Measurements from ENCODE around the gene DNAJC5. TPM values are rescaled to one million over a fixed set of nuclear protein-coding genes. Genes with fewer than 3 reads are reported as not detected.
"Not testable (repeated sequence)": the region's sequence is repeated elsewhere in the genome, so short reads cannot be mapped to it uniquely, and the experiment has no call there.

Gene DNAJC5
- total RNA-seq, 2 donors from 2014 or later = 55.3 to 79.4 TPM

DNA sequence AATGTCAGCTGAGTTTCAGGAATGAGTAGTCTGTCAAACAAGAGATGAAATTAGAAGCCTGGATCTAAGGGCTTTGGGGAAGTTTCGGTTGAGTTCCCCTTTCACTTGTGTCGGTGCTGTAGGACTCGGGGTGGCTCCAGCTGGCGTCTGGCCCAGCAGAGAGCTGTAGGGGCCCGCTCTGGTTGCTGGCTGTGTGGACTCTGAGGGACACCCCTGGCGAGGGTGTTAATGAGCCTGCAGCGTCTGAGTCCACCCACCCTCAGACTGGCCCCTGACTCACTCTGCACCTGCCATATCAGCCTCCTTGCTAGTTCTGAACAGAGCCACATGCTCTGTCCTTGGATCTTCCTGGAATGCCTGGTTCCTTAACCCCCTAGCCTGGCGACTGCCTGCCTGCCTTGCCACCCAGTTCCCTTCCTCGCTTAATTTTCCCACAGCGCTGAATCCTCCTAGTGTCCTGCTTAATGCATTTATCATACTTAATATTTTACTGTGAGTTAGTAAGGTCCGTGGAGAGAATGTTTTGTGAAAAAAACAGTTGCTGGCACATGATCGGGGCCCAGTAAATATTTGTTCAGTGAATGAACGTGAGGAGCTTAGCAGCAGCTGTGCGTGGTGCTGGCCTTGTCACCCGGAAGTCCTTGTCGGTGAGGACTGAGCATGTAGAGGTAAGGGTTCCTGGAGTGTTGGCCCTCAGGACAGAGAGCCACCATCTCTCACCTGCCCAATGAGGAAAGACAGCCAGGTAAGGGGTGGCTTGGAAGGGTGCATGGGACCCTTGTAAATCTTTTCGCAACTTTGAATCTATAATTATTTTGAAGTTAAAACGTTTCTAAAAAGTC lies 1.6 kb downstream of the DNAJC5 start:
- intact Hi-C loops (cut with DNase I, micrococcal nuclease) = no loop called here
- ATAC-seq (peak; percentile 63), DNase-seq (peak; percentile 68 to 69)

DNA sequence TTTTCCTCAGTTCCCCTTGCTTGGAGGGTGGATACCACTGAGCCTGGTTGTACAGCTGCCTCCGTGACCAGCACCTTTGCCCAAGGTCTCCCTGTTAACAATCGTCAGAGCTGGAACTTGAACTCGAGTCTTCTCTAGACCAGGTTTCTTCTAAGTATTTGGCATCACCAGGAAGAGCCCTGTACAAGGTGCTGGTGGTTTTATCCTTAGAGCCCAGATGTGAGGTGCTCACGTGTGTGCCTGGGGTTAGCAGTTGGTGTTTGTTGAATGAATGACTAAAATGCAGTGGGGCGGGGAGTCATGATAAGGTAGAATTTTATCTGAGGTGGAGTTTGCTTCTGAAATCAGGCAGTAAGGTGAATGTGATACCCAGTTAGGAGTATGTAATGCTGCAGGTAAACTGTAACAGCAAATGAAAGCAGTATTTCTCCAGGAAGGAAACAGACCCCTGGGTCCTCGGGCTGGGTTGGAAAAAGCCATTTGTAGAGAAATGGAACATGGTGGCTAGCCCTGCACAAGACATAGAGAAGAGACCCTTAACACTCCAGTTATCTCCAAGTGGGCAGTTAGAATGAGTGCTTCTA lies 3.1 kb downstream of the DNAJC5 start:
- intact Hi-C loops (cut with DNase I, micrococcal nuclease) = no loop called here
- ATAC-seq (no peak), DNase-seq (no peak)

GRCh38 chr20:63898882-63899558 lies 4.1 kb downstream of the DNAJC5 start:
- intact Hi-C loops (cut with DNase I, micrococcal nuclease) = no loop called here
- DNase-seq (no peak), ATAC-seq (no peak)

DNA sequence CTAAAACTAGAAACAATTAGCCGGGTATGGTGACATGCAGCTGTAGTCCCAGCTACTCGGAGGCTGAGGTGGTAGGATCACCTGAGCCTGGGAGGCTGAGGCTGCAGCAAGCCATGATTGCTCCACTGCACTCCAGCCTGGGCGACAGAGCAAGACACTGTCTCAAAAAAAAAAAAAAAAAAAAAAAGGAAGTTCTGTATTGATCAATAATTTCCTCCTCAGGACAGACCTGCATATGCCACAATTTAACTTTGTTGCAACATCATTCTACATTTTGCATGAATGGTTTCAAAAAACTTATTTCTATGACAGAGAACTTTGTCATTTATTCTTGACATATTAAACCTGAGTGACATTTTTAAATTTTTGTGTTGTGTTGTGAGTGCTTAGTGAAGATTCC lies 5.5 kb downstream of the DNAJC5 start:
- no peak for ATAC-seq
- no peak for DNase-seq
- intact Hi-C loops (cut with DNase I, micrococcal nuclease) = loop anchor here in 1 of 2 donors (10.0 kb wide), 1 partner anchor 74 kb away; the partner anchor contains the start of gene SAMD10

DNA sequence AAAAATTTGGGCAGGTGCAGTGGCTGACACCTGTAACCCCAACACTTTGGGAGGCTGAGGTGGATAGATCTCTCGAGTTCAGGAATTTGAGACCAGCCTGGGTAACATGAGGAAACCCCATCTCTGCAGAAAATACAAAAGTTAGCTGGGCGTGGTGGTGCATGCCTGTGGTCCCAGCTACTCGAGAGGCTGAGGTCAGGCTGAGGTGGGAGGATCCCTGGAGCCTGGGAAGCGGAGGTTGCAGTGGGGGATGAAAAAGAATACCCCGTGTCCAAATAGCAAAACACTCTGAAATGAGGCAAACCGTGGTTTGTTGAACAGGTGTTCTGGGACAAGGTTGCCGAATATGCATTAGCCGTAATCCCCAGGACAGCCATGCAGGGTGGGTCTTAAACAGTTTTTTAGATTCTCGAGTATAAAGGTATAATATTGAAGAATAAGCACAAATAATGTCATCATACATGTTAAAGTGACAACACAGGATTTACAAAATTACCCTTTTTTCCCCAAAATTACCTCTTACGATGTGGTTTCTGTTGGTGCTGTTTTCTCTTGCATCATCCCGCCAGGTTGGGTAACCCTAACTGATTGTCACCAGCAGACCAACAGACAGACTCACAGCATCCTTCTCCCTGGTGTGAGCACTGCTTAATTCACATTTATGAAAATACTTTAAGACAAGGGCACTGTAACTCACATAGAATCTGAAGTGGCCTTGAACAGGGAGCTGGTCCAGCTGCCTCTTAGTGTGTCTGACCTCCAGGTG lies 9.1 kb downstream of the DNAJC5 start:
- DNase-seq = no peak
- intact Hi-C loops (cut with DNase I, micrococcal nuclease) = loop anchor here in 1 of 2 donors (10.0 kb wide), 1 partner anchor 71 kb away; the partner anchor contains the start of gene SAMD10
- no peak for ATAC-seq

DNA sequence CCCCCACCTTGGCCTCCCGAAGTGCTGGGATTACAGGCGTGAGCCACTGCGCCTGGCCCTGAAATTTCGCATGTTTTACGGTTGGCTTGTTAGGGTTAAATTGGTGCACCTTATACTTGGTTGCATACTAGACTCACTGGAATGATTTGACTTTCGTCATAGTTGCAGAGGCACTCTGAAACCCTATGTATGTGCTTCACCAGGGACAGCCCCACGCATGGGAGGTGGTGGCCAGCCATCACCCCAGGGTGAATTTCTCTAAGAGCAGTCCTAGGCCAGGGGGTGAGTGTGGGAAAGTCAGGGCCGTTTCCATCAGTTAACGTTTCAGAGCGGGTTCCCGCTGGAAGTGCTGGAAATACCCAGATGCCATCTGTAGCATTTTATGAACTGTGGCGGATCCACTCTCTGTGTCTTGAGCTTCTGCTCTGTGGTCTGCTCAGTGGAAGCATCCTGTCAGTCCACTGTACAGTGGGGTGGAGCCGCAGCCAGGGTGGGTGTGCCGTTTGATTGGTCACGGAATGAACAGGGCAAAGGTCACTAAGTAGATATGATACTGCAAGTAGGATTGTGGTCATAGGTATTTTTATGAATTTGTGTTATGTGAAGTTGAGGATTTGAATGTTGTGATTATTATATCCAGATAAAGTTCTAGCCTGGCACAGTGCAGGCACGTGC lies 13.2 kb downstream of the DNAJC5 start:
- intact Hi-C loops (cut with DNase I, micrococcal nuclease) = loop anchor here in 1 of 2 donors (10.0 kb wide), 1 partner anchor 67 kb away; the partner anchor contains the start of gene SAMD10
- DNase-seq (peak; percentile 73 to 80), ATAC-seq (peak; percentile 85)

- DNase-seq (peak; percentile 73 to 81), ATAC-seq (peak; percentile 81)
- intact Hi-C loops (cut with DNase I, micrococcal nuclease) = no loop called here
Observed at GRCh38 chr20:63911176-63911575, 16.2 kb downstream of the DNAJC5 start.

- intact Hi-C loops (cut with DNase I, micrococcal nuclease) = no loop called here
- ATAC-seq = no peak
- no peak for DNase-seq
Observed at GRCh38 chr20:63913768-63914167, 18.8 kb downstream of the DNAJC5 start.

DNA sequence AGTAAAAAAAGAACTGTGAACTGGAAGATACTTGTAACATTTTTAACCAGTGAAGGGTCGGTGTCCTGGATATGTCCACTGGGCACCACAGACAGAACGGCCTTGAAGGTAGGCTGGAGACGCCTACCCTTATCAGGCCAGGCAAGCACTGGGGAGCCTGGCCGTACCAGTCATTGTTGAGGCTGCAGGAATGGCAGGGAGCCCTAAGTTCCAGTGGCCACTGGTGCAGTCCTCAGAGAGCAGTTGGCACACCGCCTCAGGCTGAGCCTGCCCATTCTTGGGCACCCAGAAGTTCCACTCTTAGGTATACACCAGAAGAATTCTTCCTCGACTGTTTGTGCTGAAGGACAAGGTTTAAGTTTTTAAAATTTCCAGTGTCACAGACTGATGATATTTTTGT lies 20.5 kb downstream of the DNAJC5 start:
- no peak for ATAC-seq
- intact Hi-C loops (cut with DNase I, micrococcal nuclease) = no loop called here
- no peak for DNase-seq

GRCh38 chr20:63916371-63916939 lies 21.5 kb downstream of the DNAJC5 start:
- ATAC-seq; intact Hi-C loops (cut with DNase I, micrococcal nuclease); DNase-seq: not testable (repeated sequence)

GRCh38 chr20:63917811-63918210 lies 22.9 kb downstream of the DNAJC5 start:
- DNase-seq (no peak), ATAC-seq (no peak)
- intact Hi-C loops (cut with DNase I, micrococcal nuclease) = no loop called here

GRCh38 chr20:63919130-63919529 lies 24.2 kb downstream of the DNAJC5 start:
- DNase-seq (no peak), ATAC-seq (no peak)
- intact Hi-C loops (cut with DNase I, micrococcal nuclease) = no loop called here

DNA sequence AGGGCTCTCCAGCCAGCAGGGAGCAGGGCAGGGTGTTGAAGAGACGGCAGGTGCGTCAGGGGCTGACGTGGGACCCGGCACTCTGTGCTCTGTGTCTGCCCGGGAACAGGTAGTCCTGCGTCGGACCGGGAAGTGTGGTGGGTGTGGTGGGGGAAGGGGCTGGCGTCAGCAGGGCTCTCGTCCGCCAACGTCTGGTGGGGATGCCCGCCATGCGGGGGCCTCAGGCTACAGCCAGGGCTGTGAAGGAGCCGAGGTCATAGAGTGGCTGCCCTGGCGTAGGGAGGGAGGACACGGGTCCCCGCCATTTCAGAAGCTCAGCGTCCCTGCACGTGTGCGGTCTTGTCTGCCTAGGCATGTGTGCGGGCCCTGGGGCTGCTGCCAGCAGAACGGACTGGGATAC lies 25.3 kb downstream of the DNAJC5 start:
- peak; percentile 19 for ATAC-seq
- no peak for DNase-seq
- intact Hi-C loops (cut with DNase I, micrococcal nuclease) = no loop called here

DNA sequence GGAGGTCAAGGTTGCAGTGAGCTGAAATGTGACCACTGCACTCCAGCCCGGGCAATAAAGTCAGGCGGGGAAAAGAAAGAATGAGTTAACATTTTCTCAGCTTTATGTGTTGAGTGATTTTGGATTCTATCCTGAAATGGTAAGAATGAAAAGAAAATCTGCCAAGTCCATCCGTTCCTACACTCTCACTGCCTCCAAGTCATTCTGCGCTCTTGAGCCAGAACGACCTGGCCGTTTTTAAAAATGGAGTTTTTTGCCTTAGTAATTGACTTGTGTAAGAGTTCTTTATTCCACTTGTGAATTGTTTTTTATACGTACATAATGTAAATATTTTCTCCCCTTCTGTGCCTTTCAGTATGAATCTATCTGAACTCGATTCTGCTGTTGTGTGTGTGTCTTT lies 28.7 kb downstream of the DNAJC5 start:
- intact Hi-C loops (cut with DNase I, micrococcal nuclease) = no loop called here
- DNase-seq = no peak
- ATAC-seq = no peak

GRCh38 chr20:63924241-63924640 lies 29.3 kb downstream of the DNAJC5 start:
- intact Hi-C loops (cut with DNase I, micrococcal nuclease) = no loop called here
- ATAC-seq (no peak), DNase-seq (no peak)

DNA sequence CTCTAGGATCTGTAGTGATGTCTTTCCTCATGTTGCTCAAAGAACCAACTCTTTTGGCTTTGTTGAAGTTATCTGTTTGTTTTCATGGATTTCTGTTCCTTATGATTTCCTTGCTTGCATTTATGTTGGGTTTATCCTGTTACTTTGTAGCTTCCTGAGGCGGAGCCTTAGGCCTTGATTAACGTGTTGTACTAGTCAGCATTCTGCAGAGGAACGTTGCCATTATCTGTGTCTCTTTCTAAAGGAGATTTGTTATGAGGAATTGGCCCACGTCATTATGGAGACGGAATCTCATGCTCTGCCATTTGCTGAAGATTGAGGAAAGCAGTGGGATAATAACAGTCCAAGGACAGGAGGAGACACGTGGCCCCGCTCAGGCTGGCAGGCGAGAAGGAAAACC lies 31.4 kb downstream of the DNAJC5 start:
- DNase-seq (no peak), ATAC-seq (no peak)
- intact Hi-C loops (cut with DNase I, micrococcal nuclease) = no loop called here

GRCh38 chr20:63929071-63929470 lies 34.1 kb downstream of the DNAJC5 start:
- ATAC-seq = no peak
- intact Hi-C loops (cut with DNase I, micrococcal nuclease) = no loop called here
- no peak for DNase-seq

- DNase-seq; intact Hi-C loops (cut with DNase I, micrococcal nuclease); ATAC-seq: not testable (repeated sequence)
Observed at GRCh38 chr20:63929473-63929883, 34.6 kb downstream of the DNAJC5 start.
